GM23248 (cell line): ENCODE results near the gene OR6V1. TPM values are rescaled to one million over a fixed set of nuclear protein-coding genes. Genes with fewer than 3 reads are reported as not detected.

Source experiments
- DNase-seq: peaks from one replicate; pipeline ENCODE4 v3.0.0-alpha.2; 2015
- H2AFZ ChIP-seq: fragments of 200-600 bp; sonication (generic); 2 replicates; pipeline ENCODE4 v1.6.1; 2016; ENCODE audit warnings: antibody characterized with exemption
- H3F3A ChIP-seq: fragments of 200-600 bp; sonication (generic); 2 replicates; pipeline ENCODE4 v1.6.1; 2016; ENCODE audit warnings: mild to moderate bottlenecking, antibody characterized with exemption, mixed run types; ENCODE audit not compliant: insufficient read depth
- H3K27ac ChIP-seq: fragments of 200-600 bp; sonication (generic); 2 replicates; pipeline ENCODE4 v1.5.1; 2016; ENCODE audit warnings: mild to moderate bottlenecking
- H3K27me3 ChIP-seq: fragments of 200-600 bp; sonication (generic); replicated peaks from 2 replicates; pipeline ENCODE4 v1.6.1; 2016; ENCODE audit warnings: mild to moderate bottlenecking; ENCODE audit not compliant: insufficient read depth
- H3K36me3 ChIP-seq: fragments of 200-600 bp; sonication (generic); 2 replicates; pipeline ENCODE4 v1.6.1; 2016; ENCODE audit warnings: low read depth, mild to moderate bottlenecking
- H3K4me1 ChIP-seq: fragments of 200-600 bp; sonication (generic); 2 replicates; pipeline ENCODE4 v1.6.1; 2016; ENCODE audit warnings: mild to moderate bottlenecking; ENCODE audit not compliant: insufficient read depth
- H3K4me2 ChIP-seq: fragments of 200-600 bp; sonication (generic); one replicate; pipeline ENCODE4 v1.6.1; 2016; ENCODE audit warnings: mild to moderate bottlenecking; ENCODE audit not compliant: unreplicated experiment
- H3K4me3 ChIP-seq: fragments of 200-600 bp; sonication (generic); 2 replicates; pipeline ENCODE4 v1.5.1; 2016; ENCODE audit warnings: mild to moderate bottlenecking
- H3K79me2 ChIP-seq: fragments of 200-600 bp; sonication (generic); 2 replicates; pipeline ENCODE4 v1.6.1; 2016; ENCODE audit warnings: mild to moderate bottlenecking; ENCODE audit not compliant: insufficient read depth
- H3K9ac ChIP-seq: fragments of 200-600 bp; sonication (generic); 2 replicates; pipeline ENCODE4 v1.6.1; 2016; ENCODE audit warnings: mild to moderate bottlenecking
- H3K9me2 ChIP-seq: fragments of 200-600 bp; sonication (generic); 2 replicates; pipeline ENCODE4 v1.6.1; 2016; ENCODE audit warnings: mixed run types, mild to moderate bottlenecking, moderate library complexity; ENCODE audit not compliant: insufficient read depth
- H3K9me3 ChIP-seq: fragments of 200-600 bp; sonication (generic); one replicate; pipeline ENCODE4 v1.6.1; 2017; ENCODE audit warnings: low read depth
- H4K20me1 ChIP-seq: fragments of 200-600 bp; sonication (generic); 2 replicates; pipeline ENCODE4 v1.6.0; 2016; ENCODE audit not compliant: insufficient read depth
- EZH2 ChIP-seq: fragments of 200-600 bp; sonication (generic); IDR thresholded peaks from 2 replicates; pipeline ENCODE4 v1.6.1; 2018; ENCODE audit warnings: antibody characterized with exemption, mild to moderate bottlenecking; ENCODE audit not compliant: insufficient read depth, poor library complexity, severe bottlenecking
- EZH2phosphoT487 ChIP-seq: fragments of 200-600 bp; sonication (generic); IDR thresholded peaks from 2 replicates; pipeline ENCODE4 v1.6.1; 2018; ENCODE audit warnings: antibody characterized with exemption, moderate library complexity, mild to moderate bottlenecking, low read depth; ENCODE audit not compliant: insufficient read depth
- WGBS, 2 experiments: methylation state at CpG; one replicate each; pipeline ENCODE4 v1.1.6; 2015 to 2017; ENCODE audit warnings: low lambda C conversion rate in 2 of 2, low coverage in 1 of 2; ENCODE audit errors: missing lambda C conversion rate in 2 of 2; 5-methylcytosine and 5-hydroxymethylcytosine counted together
- in situ Hi-C: fragments of 300-500 bp; cut with MboI; formaldehyde crosslinking; loops from 2 replicates; pipeline ENCODE4 v1.15.0; 2020
- polyA plus RNA-seq: library from polyadenylated mRNA; unstranded; fragments of >200 nt; fragmentation: Nextera tagmentation; extraction: Ambion mirVana; gene quantifications from 2 replicates; pipeline ENCODE4 v1.2.1, GENCODE V29; 2016
- total RNA-seq: library from RNA; depleted of rRNA; stranded (reverse); fragments of >200 nt; shearing (Covaris generic); gene quantifications from 2 replicates; pipeline ENCODE4 v1.2.3, GENCODE V29; 2014

Gene OR6V1
- total and polyA plus RNA-seq, 2 experiments from 2014 or later: not detected

- Histone ChIP-seq H3K79me2 (no peaks in the 10 kb centered on the region), H3K36me3 (no peaks in the 10 kb centered on the region), H3K4me1 (no peaks in the 10 kb centered on the region), H3K9ac (no peak overlapping the region), H3K27me3 (peaks cover 13% of the 10 kb centered on the region), H2AFZ (no peak overlapping the region), H3K4me2 (no peak overlapping the region), H3K9me2 (no peaks in the 10 kb centered on the region), H3K9me3 (no peaks in the 10 kb centered on the region), H3K4me3 (no peak overlapping the region), H4K20me1 (no peaks in the 10 kb centered on the region), H3K27ac (no peak overlapping the region), H3F3A (no peaks in the 10 kb centered on the region)
- no peak for DNase-seq
- in situ Hi-C loops: no loop called here
- TF ChIP-seq EZH2 (no peak), EZH2phosphoT487 (no peak)
- WGBS, 2 experiments: 0 to 2% methylated on average over 3 of the region's 3 CpGs
These were observed 2.5 kb downstream of the OR6V1 start for GRCh38 chr7:143054621-143055020.

GRCh38 chr7:143055754-143056153 is 3.6 kb downstream of the OR6V1 start:
- H3K4me3 ChIP-seq: no peak overlapping the region

DNA sequence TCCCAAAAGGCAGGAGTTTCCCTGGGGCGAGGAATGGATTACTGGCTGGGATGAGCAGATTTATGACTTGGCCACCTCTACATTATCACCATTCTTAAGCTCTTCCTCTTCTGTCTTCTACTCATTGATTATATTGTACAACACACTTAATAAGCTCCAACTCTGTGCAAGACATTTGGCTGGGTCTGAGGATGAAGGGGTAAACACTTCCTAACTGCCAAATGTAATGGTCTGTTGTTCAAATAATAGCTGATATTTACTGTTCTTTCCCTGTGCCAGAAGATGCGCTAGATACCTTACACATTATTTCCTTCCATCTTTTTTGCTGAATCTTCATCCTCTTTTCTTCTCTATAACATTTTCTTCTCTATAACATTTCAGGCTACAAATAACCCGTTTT is 11.6 kb downstream of the OR6V1 start:
- no peaks in the 10 kb centered on the region for H3K9me2 ChIP-seq
- no peaks in the 10 kb centered on the region for H3K9me3 ChIP-seq
- H3K4me1 ChIP-seq: no peaks in the 10 kb centered on the region
- no peak overlapping the region for H3K27ac ChIP-seq
- H4K20me1 ChIP-seq: no peaks in the 10 kb centered on the region
- no peak for DNase-seq
- in situ Hi-C loops: no loop called here
- 19 to 29% methylated on average over 3 of the region's 3 CpGs for WGBS, 2 experiments
- H3K4me2 ChIP-seq: no peak overlapping the region
- H3K4me3 ChIP-seq: no peak overlapping the region
- H3K9ac ChIP-seq: no peak overlapping the region
- no peaks in the 10 kb centered on the region for H3K79me2 ChIP-seq
- H3K36me3 ChIP-seq: no peaks in the 10 kb centered on the region
- H3F3A ChIP-seq: no peaks in the 10 kb centered on the region
- no peak for TF ChIP-seq EZH2phosphoT487
- no peak for TF ChIP-seq EZH2
- no peaks in the 10 kb centered on the region; the same call in 1 of the 2 replicates for H3K27me3 ChIP-seq
- no peak overlapping the region for H2AFZ ChIP-seq

More at GRCh38 chr7:143055754-143056153, 3.6 kb downstream of the OR6V1 start:
- no peak overlapping the region for H2AFZ ChIP-seq
- no peaks in the 10 kb centered on the region for H3K79me2 ChIP-seq
- H3F3A ChIP-seq: no peaks in the 10 kb centered on the region
- in situ Hi-C loops: no loop called here
- no peaks in the 10 kb centered on the region for H3K4me1 ChIP-seq
- no peak for DNase-seq
- H3K9me2 ChIP-seq: no peaks in the 10 kb centered on the region
- peaks cover 13% of the 10 kb centered on the region for H3K27me3 ChIP-seq
- H3K4me2 ChIP-seq: no peak overlapping the region
- no peaks in the 10 kb centered on the region for H4K20me1 ChIP-seq
- no peaks in the 10 kb centered on the region for H3K36me3 ChIP-seq
- H3K27ac ChIP-seq: no peak overlapping the region
- no peak overlapping the region for H3K9ac ChIP-seq
- TF ChIP-seq EZH2phosphoT487: no peak
- no peak for TF ChIP-seq EZH2
- H3K9me3 ChIP-seq: no peaks in the 10 kb centered on the region

DNA sequence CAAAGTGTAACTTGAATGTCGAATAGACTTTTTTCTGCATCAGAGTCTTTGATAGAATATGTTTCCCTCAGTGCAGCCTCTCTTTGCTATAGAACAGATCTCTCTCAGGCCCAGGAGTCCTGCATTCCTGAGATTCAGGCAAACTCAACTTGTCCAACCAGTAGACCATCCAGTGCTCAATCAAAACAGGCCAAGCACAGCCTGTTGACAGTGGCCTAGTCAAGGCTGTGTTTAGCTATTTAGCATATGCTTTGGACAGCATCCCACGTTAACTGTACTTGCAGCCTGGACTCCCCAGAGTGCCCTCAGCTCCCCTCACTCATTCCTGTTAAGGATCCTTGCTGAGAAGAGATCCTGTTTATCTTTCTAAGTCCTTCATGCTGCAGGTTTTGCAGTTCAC is 16.3 kb downstream of the OR6V1 start:
- Histone ChIP-seq H3K9me3 (no peaks in the 10 kb centered on the region), H3K79me2 (no peaks in the 10 kb centered on the region), H3K4me1 (no peaks in the 10 kb centered on the region), H3K9me2 (no peaks in the 10 kb centered on the region), H3K27ac (no peak overlapping the region), H3K9ac (no peak overlapping the region), H4K20me1 (no peaks in the 10 kb centered on the region), H3K36me3 (no peaks in the 10 kb centered on the region), H3K27me3 (no peaks in the 10 kb centered on the region), H2AFZ (no peak overlapping the region), H3F3A (no peaks in the 10 kb centered on the region), H3K4me3 (no peak overlapping the region), H3K4me2 (no peak overlapping the region)
- no peak for DNase-seq
- in situ Hi-C loops: no loop called here
- TF ChIP-seq EZH2phosphoT487 (no peak), EZH2 (no peak)
- 14 to 18% methylated on average over 2 of the region's 2 CpGs for WGBS, 2 experiments

DNA sequence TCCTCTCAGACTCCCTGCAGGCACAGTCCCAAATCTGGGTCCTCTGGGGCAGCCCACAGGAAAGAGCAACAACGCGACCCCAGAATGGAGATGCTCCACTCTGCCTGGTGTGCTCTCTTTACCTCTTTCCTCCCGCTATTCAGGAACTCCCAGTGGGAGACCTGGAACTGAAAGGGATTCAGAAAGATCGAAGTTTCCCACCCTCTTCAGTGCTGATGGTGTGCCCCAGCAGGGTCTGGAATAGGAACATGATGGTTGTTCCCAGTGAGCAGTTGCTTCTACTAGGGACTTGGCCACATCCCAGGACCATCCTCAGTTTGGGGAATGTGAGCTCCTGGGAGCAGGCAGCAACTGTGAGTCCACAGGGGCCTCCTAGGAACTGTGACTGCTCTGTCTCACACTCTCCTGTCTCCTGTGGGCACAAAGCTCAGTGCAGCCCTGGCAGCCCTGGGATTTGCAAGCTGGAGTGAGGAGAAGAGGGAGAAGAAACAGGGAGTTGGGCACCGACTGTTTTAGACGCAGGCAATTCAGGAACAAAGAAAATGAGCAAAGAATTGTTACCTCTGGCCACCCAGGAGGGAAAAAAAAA is 17.9 kb downstream of the OR6V1 start:
- Histone ChIP-seq H3K27me3 (no peaks in the 10 kb centered on the region), H3K9me2 (no peaks in the 10 kb centered on the region), H4K20me1 (no peaks in the 10 kb centered on the region), H3K79me2 (no peaks in the 10 kb centered on the region), H3K27ac (no peak overlapping the region), H2AFZ (no peak overlapping the region), H3K9ac (no peak overlapping the region), H3K4me2 (no peak overlapping the region), H3K9me3 (no peaks in the 10 kb centered on the region), H3K4me3 (no peak overlapping the region), H3K4me1 (no peaks in the 10 kb centered on the region), H3K36me3 (no peaks in the 10 kb centered on the region), H3F3A (no peaks in the 10 kb centered on the region)
- in situ Hi-C loops: no loop called here
- TF ChIP-seq EZH2phosphoT487 (no peak), EZH2 (no peak)
- no peak for DNase-seq
- WGBS, 2 experiments: 15 to 18% methylated on average over 6 of the region's 6 CpGs
